Mucosa of rectum (tissue), 2 donors: ENCODE results near the gene NEMP2.

Source experiments
- H3K27ac ChIP-seq, 2 donors: one replicate each; pipeline ENCODE4 v1.7.0; 2013; ENCODE audit warnings: inconsistent platforms in 2 of 2, low read depth in 2 of 2, low read length in 2 of 2
- H3K27me3 ChIP-seq, 2 donors: one replicate each; pipeline ENCODE4 v1.7.0; 2013; ENCODE audit warnings: low read length in 2 of 2; ENCODE audit not compliant: control insufficient read depth in 2 of 2, insufficient read depth in 2 of 2
- H3K36me3 ChIP-seq, 2 donors: one replicate each; pipeline ENCODE4 v1.7.0; 2013; ENCODE audit warnings: low read length in 2 of 2; ENCODE audit not compliant: control insufficient read depth in 2 of 2, insufficient read depth in 2 of 2
- H3K4me1 ChIP-seq, 2 donors: one replicate each; pipeline ENCODE4 v1.7.0; 2013; ENCODE audit warnings: low read length in 2 of 2, mild to moderate bottlenecking in 1 of 2; ENCODE audit not compliant: control insufficient read depth in 2 of 2, insufficient read depth in 2 of 2
- H3K4me3 ChIP-seq, 2 donors: one replicate each; pipeline ENCODE4 v1.7.0; 2013; ENCODE audit warnings: low read length in 2 of 2
- H3K9ac ChIP-seq, 2 donors: one replicate each; pipeline ENCODE4 v1.7.0; 2013; ENCODE audit warnings: low read length in 2 of 2, low read depth in 1 of 2, mild to moderate bottlenecking in 1 of 2
- H3K9me3 ChIP-seq, 2 donors: one replicate each; pipeline ENCODE4 v1.7.0; 2013; ENCODE audit warnings: low read length in 2 of 2; ENCODE audit not compliant: control insufficient read depth in 2 of 2
- donor health status: healthy.
- donor health status: Normal muscosa, but diverticular disease.

Gene NEMP2

DNA sequence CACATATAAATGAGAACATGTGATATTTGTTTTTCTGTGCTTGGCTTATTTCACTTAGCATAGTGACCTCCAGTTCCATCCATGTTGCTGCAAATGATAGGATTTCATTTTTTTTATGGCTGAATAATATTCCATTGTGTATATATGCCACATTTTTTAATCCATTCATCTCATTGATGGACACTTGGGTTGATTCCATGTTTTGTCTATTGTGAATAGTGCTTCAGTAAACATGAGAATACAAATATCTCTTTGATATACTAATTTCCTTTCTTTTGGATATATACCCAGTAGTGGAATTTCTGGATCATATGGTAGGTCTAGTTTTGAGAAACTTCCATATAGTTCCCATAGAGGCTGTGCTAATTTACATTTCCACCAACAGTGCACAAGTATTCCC lies 3.7 kb upstream of the NEMP2 start:
- Histone ChIP-seq H3K4me3 (no peak overlapping the region), H3K4me1 (peaks cover 5 to 9% of the 10 kb centered on the region in 2 donors), H3K27ac (no peak overlapping the region), H3K9ac (no peak overlapping the region), H3K27me3 (no peaks in the 10 kb centered on the region), H3K9me3 (peaks cover 8 to 10% of the 10 kb centered on the region in 2 donors), H3K36me3 (no peaks in the 10 kb centered on the region)

DNA sequence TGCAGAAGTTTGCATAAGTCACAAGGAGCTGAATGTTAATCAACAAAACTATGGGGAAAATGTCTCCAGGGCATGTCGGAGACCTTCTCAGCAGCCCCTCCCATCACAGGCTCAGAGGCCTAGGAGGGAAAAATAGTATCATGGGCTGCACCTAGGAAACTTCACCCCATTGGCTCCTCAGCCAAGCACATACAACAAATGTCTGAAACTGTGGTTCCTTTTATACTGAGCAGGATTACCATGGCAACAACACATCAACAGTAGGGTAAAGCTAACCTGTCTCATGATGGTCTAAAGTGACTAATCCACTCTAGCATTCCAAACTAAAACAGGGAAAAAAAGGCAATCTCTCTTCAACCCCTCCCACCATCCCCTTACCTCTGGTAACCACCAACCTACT lies 3.2 kb upstream of the NEMP2 start:
- Histone ChIP-seq H3K4me1 (peaks cover 5 to 9% of the 10 kb centered on the region in 2 donors), H3K27ac (no peak overlapping the region), H3K27me3 (no peaks in the 10 kb centered on the region), H3K36me3 (no peaks in the 10 kb centered on the region), H3K9me3 (peaks cover 8 to 10% of the 10 kb centered on the region in 2 donors), H3K9ac (no peak overlapping the region), H3K4me3 (no peak overlapping the region)

DNA sequence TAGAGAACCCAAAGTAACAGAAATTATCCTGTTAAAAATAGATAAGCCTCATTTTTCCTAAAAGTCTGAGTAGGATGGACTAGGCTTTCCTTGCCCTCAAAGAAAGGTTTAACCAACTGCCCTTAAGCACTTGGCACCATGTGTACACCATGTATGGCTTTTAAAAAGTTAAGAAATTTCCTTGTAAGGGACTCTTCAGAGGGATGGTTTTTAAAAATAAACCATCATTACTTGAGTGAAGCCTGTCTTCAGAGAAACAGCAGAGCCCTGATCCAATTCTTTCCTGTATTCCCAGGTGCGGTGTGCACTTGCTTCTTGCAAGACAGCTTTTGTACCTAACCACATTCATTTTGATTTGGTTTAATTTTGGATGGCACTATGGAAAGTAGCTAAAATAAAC lies 1.1 kb upstream of the NEMP2 start:
- Histone ChIP-seq H3K27me3 (no peaks in the 10 kb centered on the region), H3K9me3 (peaks cover 8 to 9% of the 10 kb centered on the region in 2 donors), H3K4me3 (peak overlapping the region; percentile 83 to 96), H3K36me3 (no peaks in the 10 kb centered on the region), H3K4me1 (peaks cover 5 to 9% of the 10 kb centered on the region in 2 donors), H3K9ac (peak overlapping the region; percentile 93 to 95), H3K27ac (no peak overlapping the region)

DNA sequence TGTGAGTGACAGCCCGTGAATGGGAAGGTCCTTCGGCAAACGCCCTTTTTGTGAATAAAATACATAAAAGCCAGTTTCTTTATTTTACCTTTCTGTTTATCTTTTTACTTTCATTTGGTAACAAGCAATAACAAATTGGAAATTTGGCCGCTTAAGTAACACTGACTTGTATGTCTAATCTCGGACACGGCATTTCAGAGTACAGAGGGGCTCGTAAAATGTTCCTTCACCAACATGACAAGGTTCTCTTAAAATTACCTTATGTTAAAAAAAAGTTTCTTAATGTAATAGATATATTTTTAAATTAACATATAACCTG lies 558 bp upstream of the NEMP2 start:
- Histone ChIP-seq H3K27me3 (no peaks in the 10 kb centered on the region), H3K27ac (peak overlapping the region; percentile 92 to 93), H3K9me3 (peaks cover 4% of the 10 kb centered on the region in 2 donors), H3K4me3 (peak overlapping the region; percentile 83 to 96), H3K36me3 (no peaks in the 10 kb centered on the region), H3K4me1 (peaks cover 5 to 9% of the 10 kb centered on the region in 2 donors), H3K9ac (peak overlapping the region; percentile 93 to 95)

GRCh38 chr2:190533968-190534309 lies 583 bp downstream of the NEMP2 start:
- Histone ChIP-seq H3K27ac (peak overlapping the region; percentile 92 to 93), H3K27me3 (no peaks in the 10 kb centered on the region), H3K9ac (peak overlapping the region; percentile 93 to 95), H3K4me3 (peak overlapping the region; percentile 83 to 96), H3K36me3 (no peaks in the 10 kb centered on the region), H3K9me3 (peaks cover 0 to 2% of the 10 kb centered on the region in 2 donors), H3K4me1 (peaks cover 5 to 9% of the 10 kb centered on the region in 2 donors)

DNA sequence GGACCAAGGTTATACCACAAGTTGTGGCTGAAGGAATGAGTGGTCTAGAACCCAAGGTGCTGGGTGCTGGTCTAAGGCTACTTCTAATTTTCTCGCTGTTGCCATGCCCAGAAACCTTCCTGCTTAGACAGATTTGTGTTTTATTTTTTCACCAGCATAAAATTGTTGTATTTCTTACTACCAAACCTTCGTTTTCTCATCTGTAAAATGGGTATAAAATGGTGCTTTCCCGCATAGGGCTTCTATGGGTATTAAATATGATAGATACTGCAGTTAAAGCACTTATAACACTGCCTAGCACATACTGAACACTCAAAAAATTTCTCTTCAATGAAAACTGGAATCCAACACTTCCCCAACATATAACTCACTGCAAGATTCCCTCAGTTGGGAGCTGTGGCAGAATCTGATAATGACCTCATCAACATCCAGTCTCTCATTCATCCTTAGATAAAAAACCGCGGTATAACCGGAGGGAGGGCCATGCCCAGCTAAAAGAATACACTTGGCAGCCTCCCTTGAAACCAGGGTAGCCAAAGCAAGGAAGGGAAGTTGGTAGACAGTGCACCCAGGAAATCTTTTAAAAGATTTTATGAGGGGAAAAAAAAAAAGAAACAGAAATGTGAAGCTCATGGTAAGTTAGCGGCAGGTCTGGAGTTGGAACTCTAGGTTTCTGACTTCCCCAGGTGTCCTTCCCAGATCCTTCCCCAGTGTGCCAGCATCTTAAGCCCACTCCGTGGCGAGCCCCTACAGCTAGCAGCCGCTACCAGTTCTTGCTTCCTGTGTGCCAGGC lies 1.2 kb downstream of the NEMP2 start:
- H3K4me3 ChIP-seq, result peak overlapping the region; percentile 83 to 96
- no peaks in the 10 kb centered on the region for H3K36me3 ChIP-seq
- H3K4me1 ChIP-seq, result peaks cover 5 to 9% of the 10 kb centered on the region in 2 donors
- peak overlapping the region; percentile 93 to 95 for H3K9ac ChIP-seq
- peak overlapping the region; percentile 92 to 93 for H3K27ac ChIP-seq
- no peaks in the 10 kb centered on the region for H3K27me3 ChIP-seq
- no peaks in the 10 kb centered on the region for H3K9me3 ChIP-seq

GRCh38 chr2:190532581-190532980 lies 1.9 kb downstream of the NEMP2 start:
- H3K4me1 ChIP-seq, result peaks cover 5 to 9% of the 10 kb centered on the region in 2 donors
- H3K9ac ChIP-seq, result no peak overlapping the region

DNA sequence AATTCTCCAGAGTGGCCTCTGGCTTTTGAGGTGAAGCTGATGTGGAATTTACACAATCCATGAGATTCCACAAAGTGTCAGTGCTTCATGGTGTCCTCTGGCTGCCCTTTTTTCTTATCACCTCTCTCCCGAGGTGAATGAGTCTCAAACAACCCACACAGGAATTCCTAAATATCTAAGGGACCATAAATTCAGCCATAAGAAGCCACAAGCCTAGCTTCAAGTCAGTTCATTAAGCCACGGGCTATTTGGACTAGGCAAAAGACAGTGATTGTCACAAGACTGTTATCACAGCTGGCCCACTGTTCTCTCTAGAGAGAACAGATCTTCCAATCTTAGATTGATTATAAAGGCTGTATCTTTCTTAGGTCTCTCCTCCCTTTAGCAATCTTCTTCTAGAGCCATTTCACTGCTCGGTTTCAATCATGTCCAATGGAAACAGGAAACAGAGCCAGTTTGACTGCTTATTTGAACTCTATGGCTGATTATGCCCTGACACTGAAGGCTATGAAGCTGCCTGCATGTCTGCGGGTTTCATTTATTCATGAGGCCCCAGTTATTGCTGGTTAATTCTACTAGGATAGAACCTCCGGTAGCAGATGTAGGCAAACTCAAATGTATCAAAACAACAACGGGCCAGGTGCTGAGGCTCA lies 4.1 kb downstream of the NEMP2 start:
- Histone ChIP-seq H3K4me1 (peaks cover 5% of the 10 kb centered on the region in 2 donors), H3K9ac (no peak overlapping the region), H3K27me3 (no peaks in the 10 kb centered on the region), H3K27ac (no peak overlapping the region), H3K9me3 (no peaks in the 10 kb centered on the region), H3K4me3 (no peak overlapping the region), H3K36me3 (no peaks in the 10 kb centered on the region)

More at GRCh38 chr2:190532581-190532980, 1.9 kb downstream of the NEMP2 start:
- no peaks in the 10 kb centered on the region for H3K27me3 ChIP-seq
- no peaks in the 10 kb centered on the region for H3K9me3 ChIP-seq
- H3K27ac ChIP-seq, result no peak overlapping the region
- no peak overlapping the region for H3K4me3 ChIP-seq
- H3K36me3 ChIP-seq, result no peaks in the 10 kb centered on the region

- H3K36me3 ChIP-seq, result no peaks in the 10 kb centered on the region
- H3K27me3 ChIP-seq, result no peaks in the 10 kb centered on the region
- H3K27ac ChIP-seq, result no peak overlapping the region
- no peak overlapping the region for H3K4me3 ChIP-seq
- H3K9me3 ChIP-seq, result no peaks in the 10 kb centered on the region
- peaks cover 4 to 5% of the 10 kb centered on the region in 2 donors for H3K4me1 ChIP-seq
- no peak overlapping the region for H3K9ac ChIP-seq
Observed at GRCh38 chr2:190529486-190530247, 4.9 kb downstream of the NEMP2 start.

DNA sequence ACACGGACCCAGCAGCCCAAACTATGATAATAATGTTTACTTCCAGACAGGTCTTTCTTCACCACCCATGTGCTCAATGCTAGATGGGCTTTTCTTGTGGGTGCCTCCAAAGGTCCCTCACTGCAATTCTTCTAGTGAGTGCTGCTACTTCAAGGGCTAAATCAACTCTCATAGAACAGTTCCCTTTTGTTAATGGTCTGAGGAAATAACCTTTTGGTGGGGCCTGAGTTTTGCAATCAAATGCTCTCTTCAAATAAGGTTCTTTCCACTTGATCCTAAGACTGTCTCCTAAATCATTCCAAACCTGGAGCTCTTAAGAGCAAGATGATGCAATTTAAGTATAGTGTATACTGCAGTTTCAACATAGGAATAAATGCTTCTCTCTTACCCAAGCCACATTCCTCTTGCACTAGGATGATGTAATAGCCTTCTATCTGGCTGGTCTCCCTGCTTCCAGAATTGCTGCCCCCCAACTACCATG lies 6.0 kb downstream of the NEMP2 start:
- Histone ChIP-seq H3K4me3 (no peak overlapping the region), H3K9ac (no peak overlapping the region), H3K9me3 (no peaks in the 10 kb centered on the region), H3K27me3 (no peaks in the 10 kb centered on the region), H3K36me3 (no peaks in the 10 kb centered on the region), H3K4me1 (peaks cover under 1 to 2% of the 10 kb centered on the region in 2 donors), H3K27ac (no peak overlapping the region)
